Fibroblast of lung (primary cell): ENCODE results near the gene SGK2.

Experiments
- EZH2 ChIP-seq: IDR thresholded peaks from 2 replicates; pipeline ENCODE4 v1.5.1; 2012; ENCODE audit warnings: low read length, control low read depth, mild to moderate bottlenecking; ENCODE audit errors: missing control alignments
- TF ChIP-seq, protein P1 (sequence below), 2 donors: IDR thresholded peaks in 1 of 2; conservative IDR thresholded peaks in 1 of 2; 1 replicate in 1 of 2; 2 replicates in 1 of 2; pipeline ENCODE4 v1.5.1; 2011 to 2012; ENCODE audit warnings: low read length in 2 of 2, control low read depth in 1 of 2, inconsistent platforms in 1 of 2, low read depth in 1 of 2, mild to moderate bottlenecking in 1 of 2

- TF ChIP-seq, protein P1, sequence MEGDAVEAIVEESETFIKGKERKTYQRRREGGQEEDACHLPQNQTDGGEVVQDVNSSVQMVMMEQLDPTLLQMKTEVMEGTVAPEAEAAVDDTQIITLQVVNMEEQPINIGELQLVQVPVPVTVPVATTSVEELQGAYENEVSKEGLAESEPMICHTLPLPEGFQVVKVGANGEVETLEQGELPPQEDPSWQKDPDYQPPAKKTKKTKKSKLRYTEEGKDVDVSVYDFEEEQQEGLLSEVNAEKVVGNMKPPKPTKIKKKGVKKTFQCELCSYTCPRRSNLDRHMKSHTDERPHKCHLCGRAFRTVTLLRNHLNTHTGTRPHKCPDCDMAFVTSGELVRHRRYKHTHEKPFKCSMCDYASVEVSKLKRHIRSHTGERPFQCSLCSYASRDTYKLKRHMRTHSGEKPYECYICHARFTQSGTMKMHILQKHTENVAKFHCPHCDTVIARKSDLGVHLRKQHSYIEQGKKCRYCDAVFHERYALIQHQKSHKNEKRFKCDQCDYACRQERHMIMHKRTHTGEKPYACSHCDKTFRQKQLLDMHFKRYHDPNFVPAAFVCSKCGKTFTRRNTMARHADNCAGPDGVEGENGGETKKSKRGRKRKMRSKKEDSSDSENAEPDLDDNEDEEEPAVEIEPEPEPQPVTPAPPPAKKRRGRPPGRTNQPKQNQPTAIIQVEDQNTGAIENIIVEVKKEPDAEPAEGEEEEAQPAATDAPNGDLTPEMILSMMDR (conservative IDR thresholded peaks at IDR 0.05 in 1 of 2, IDR thresholded peaks at IDR 0.05 in 1 of 2; ENCODE audit: low read depth in 1 of 2, low read length in 2 of 2) = no peak
- no peak for TF ChIP-seq EZH2
These were observed 27.8 kb downstream of the SGK2 start for GRCh38 chr20:43586641-43587040.
